ENCODE measurements around the gene ACOX1. TPM values are rescaled to one million over a fixed set of nuclear protein-coding genes. Genes with fewer than 3 reads are reported as not detected.

The ACOX1 gene
- total and polyA plus RNA-seq, 12 donors, result 11.1 to 105 (median 92.1) TPM

GRCh38 chr17:75940727-75941441, 38.1 kb downstream of the ACOX1 start, which contains the start of gene FBF1:
Gene FBF1, minus strand, starts transcription at chr17:75941042. Its CDS starts 2,893 bp downstream, at chr17:75938149.
- intact Hi-C loops (cut with DNase I), result loop anchor here in 1 of 10 donors (5.0 kb wide), 1 partner anchor 36 kb away; the partner anchor contains the start of genes ACOX1 and TEN1
- Histone ChIP-seq H3K4me3 (peak within 1 kb of the TSS; percentile 40 to 94 (median 74)), H3K4me1 (peaks cover 0 to 16% (median 10%) of the 10 kb centered on the region in 9 donors), H3K9me3 (no peaks in the 10 kb centered on the region), H3K27me3 (no peaks in the 10 kb centered on the region), H3K27ac (peak within 1 kb of the TSS in 9 of 10 donors; percentile 33 to 86 (median 79)), H3K36me3 (peaks cover 0 to 36% (median 0%) of the 10 kb centered on the region in 9 donors)
- no peak for TF ChIP-seq CTCF (IDR thresholded peaks at IDR 0.05)
- peak; percentile 93 to 94 for DNase-seq
- 0% methylated on average over 61 to 63 of the region's 63 CpGs for WGBS, 2 donors
- peak; percentile 99 for ATAC-seq

GRCh38 chr17:75937652-75938051, 41.3 kb downstream of the ACOX1 start:
- no peaks in the 10 kb centered on the region for H3K27me3 ChIP-seq
- no peak overlapping the region for H3K27ac ChIP-seq
- intact Hi-C loops (cut with DNase I), result loop anchor here in 1 of 10 donors (5.0 kb wide), 1 partner anchor 45 kb away; no protein-coding TSS in a partner anchor
- peaks cover 0 to 3% (median 0%) of the 10 kb centered on the region in 9 donors for H3K36me3 ChIP-seq
- no peak for ATAC-seq
- no peaks in the 10 kb centered on the region for H3K9me3 ChIP-seq
- 81 to 82% methylated on average over 13 of the region's 13 CpGs for WGBS, 2 donors
- H3K4me1 ChIP-seq, result peaks cover 0 to 16% (median 10%) of the 10 kb centered on the region in 9 donors
- TF ChIP-seq CTCF (IDR thresholded peaks at IDR 0.05), result no peak
- DNase-seq, result no peak
- no peak overlapping the region for H3K4me3 ChIP-seq

GRCh38 chr17:75933808-75934207, 45.2 kb downstream of the ACOX1 start:
- no peaks in the 10 kb centered on the region for H3K4me1 ChIP-seq
- peaks cover 0 to 4% (median 0%) of the 10 kb centered on the region in 9 donors for H3K36me3 ChIP-seq
- 86 to 96% methylated on average over 4 of the region's 4 CpGs for WGBS, 2 donors
- no peaks in the 10 kb centered on the region for H3K9me3 ChIP-seq
- intact Hi-C loops (cut with DNase I), result no loop called here
- no peak for DNase-seq
- no peak overlapping the region for H3K4me3 ChIP-seq
- ATAC-seq, result no peak
- no peaks in the 10 kb centered on the region for H3K27me3 ChIP-seq
- TF ChIP-seq CTCF (IDR thresholded peaks at IDR 0.05), result no peak
- H3K27ac ChIP-seq, result no peak overlapping the region

- H3K4me3 ChIP-seq, result no peak overlapping the region
- no peaks in the 10 kb centered on the region for H3K4me1 ChIP-seq
- no peak overlapping the region for H3K27ac ChIP-seq
- TF ChIP-seq CTCF (IDR thresholded peaks at IDR 0.05), result no peak
- ATAC-seq, result no peak
- 93% methylated on average over 5 of the region's 5 CpGs for WGBS, 2 donors
- no peaks in the 10 kb centered on the region for H3K9me3 ChIP-seq
- intact Hi-C loops (cut with DNase I), result no loop called here
- DNase-seq, result no peak
- peaks cover 0 to 4% (median 0%) of the 10 kb centered on the region in 9 donors for H3K36me3 ChIP-seq
- no peaks in the 10 kb centered on the region for H3K27me3 ChIP-seq
Observed at GRCh38 chr17:75932852-75933251, 46.1 kb downstream of the ACOX1 start.
